ENCODE data around the gene PTX4. TPM values are rescaled to one million over a fixed set of nuclear protein-coding genes. Genes with fewer than 3 reads are reported as not detected.

The PTX4 gene
- total and polyA plus RNA-seq, 2 donors (not counting 3 experiments of a cell fraction or from before 2014, with no cell fraction given): 0.31 TPM; not detected in 1

- Histone ChIP-seq H3K9ac (replicated peaks; ENCODE audit: extremely low read depth, insufficient read depth, low read length) (no peak overlapping the region), H3K36me3 (ENCODE audit: control insufficient read depth in 2 of 2, extremely low read depth in 1 of 2, insufficient read depth in 2 of 2, low read length in 2 of 2) (peaks cover 0 to 33% of the 10 kb centered on the region in 2 experiments), H3K4me3 (replicated peaks in 1 of 3; ENCODE audit: insufficient read depth in 1 of 3, low read depth in 1 of 3, low read length in 3 of 3) (no peak overlapping the region), H3K27me3 (ENCODE audit: control insufficient read depth in 2 of 2, insufficient read depth in 2 of 2, low read length in 2 of 2) (no peaks in the 10 kb centered on the region), H3K9me3 (replicated peaks; ENCODE audit: control insufficient read depth, insufficient read depth, low read length) (no peaks in the 10 kb centered on the region), H3K79me2 (ENCODE audit: control insufficient read depth, insufficient read depth, low read length) (no peaks in the 10 kb centered on the region), H3K27ac (ENCODE audit: insufficient read depth, low read depth, low read length) (no peak overlapping the region), H2AFZ (ENCODE audit: low read depth, low read length) (no peak overlapping the region), H3K4me2 (ENCODE audit: insufficient read depth, low read length) (no peak overlapping the region), H3K4me1 (ENCODE audit: control insufficient read depth, extremely low read depth, insufficient read depth, low read length) (no peaks in the 10 kb centered on the region), H3K9me1 (replicated peaks; ENCODE audit: control insufficient read depth, extremely low read depth, insufficient read depth, low read length) (no peaks in the 10 kb centered on the region), H4K20me1 (replicated peaks; ENCODE audit: control insufficient read depth, extremely low read depth, insufficient read depth, low read length) (no peaks in the 10 kb centered on the region)
- no TSS peak for BruUV-seq (replicated peaks)
- DNase-seq (ENCODE audit: low read depth, low spot score) (no peak), FAIRE-seq (no peak)
- intact Hi-C loops (cut with micrococcal nuclease): no loop called here
- dilution Hi-C loops (cut with MboI; ENCODE audit: extremely low pct_ligation_motif_present, low sequenced_read_pairs): no loop called here
- TF ChIP-seq GATA2 (IDR thresholded peaks at IDR 0.05; ENCODE audit: insufficient read depth, insufficient read length, low read depth, low read length): no peak
- POLR2A ChIA-PET: no interaction called here
- CTCF ChIA-PET: no interaction called here
Measured at GRCh38 chr16:1460602-1461138, 28.1 kb downstream of the PTX4 start.

GRCh38 chr16:1459967-1460366, 28.8 kb downstream of the PTX4 start:
- no TSS peak for BruUV-seq (replicated peaks)
- ChIA-PET CTCF (no interaction called here), POLR2A (no interaction called here)
- dilution Hi-C loops (cut with MboI; ENCODE audit: extremely low pct_ligation_motif_present, low sequenced_read_pairs) (no loop called here), intact Hi-C loops (cut with micrococcal nuclease) (no loop called here)
- TF ChIP-seq POLR2AphosphoS5 (IDR thresholded peaks at IDR 0.05; ENCODE audit: insufficient read depth, low read depth, low read length): no peak
- no peak for TF ChIP-seq EZH2 (IDR thresholded peaks at IDR 0.05; ENCODE audit: borderline replicate concordance, low read depth, low read length, severe bottlenecking)
- no peak for TF ChIP-seq MYC (IDR thresholded peaks at IDR 0.05; ENCODE audit: low read depth, low read length)
- no peak for TF ChIP-seq MAX (IDR thresholded peaks at IDR 0.05; ENCODE audit: insufficient read depth, insufficient read length)
- no peak for TF ChIP-seq JUN (IDR thresholded peaks at IDR 0.05; ENCODE audit: borderline replicate concordance, insufficient read depth, insufficient read length, low read depth)
- no peak for TF ChIP-seq GATA2 (IDR thresholded peaks at IDR 0.05; ENCODE audit: insufficient read depth, insufficient read length, low read depth, low read length)
- TF ChIP-seq CTCF (IDR thresholded peaks at IDR 0.05; ENCODE audit: extremely low read depth in 1 of 2, insufficient read depth in 1 of 2, low read depth in 1 of 2, low read length in 2 of 2): no peak
- no peak overlapping the region for H3K9ac ChIP-seq (replicated peaks; ENCODE audit: extremely low read depth, insufficient read depth, low read length)
- no peaks in the 10 kb centered on the region for H3K27me3 ChIP-seq (ENCODE audit: control insufficient read depth in 2 of 2, insufficient read depth in 2 of 2, low read length in 2 of 2)
- H3K79me2 ChIP-seq (ENCODE audit: control insufficient read depth, insufficient read depth, low read length): no peaks in the 10 kb centered on the region
- H3K9me1 ChIP-seq (replicated peaks; ENCODE audit: control insufficient read depth, extremely low read depth, insufficient read depth, low read length): no peaks in the 10 kb centered on the region
- H3K9me3 ChIP-seq (replicated peaks; ENCODE audit: control insufficient read depth, insufficient read depth, low read length): no peaks in the 10 kb centered on the region
- no peak overlapping the region for H2AFZ ChIP-seq (ENCODE audit: low read depth, low read length)
- no peak for FAIRE-seq
- peaks cover 0 to 37% of the 10 kb centered on the region in 2 experiments for H3K36me3 ChIP-seq (ENCODE audit: control insufficient read depth in 2 of 2, extremely low read depth in 1 of 2, insufficient read depth in 2 of 2, low read length in 2 of 2)
- no peak for DNase-seq (ENCODE audit: low read depth, low spot score)
- H3K4me2 ChIP-seq (ENCODE audit: insufficient read depth, low read length): no peak overlapping the region
- no peaks in the 10 kb centered on the region for H3K4me1 ChIP-seq (ENCODE audit: control insufficient read depth, extremely low read depth, insufficient read depth, low read length)
- no peak overlapping the region for H3K4me3 ChIP-seq (replicated peaks in 1 of 3; ENCODE audit: insufficient read depth in 1 of 3, low read depth in 1 of 3, low read length in 3 of 3)
- no peaks in the 10 kb centered on the region for H4K20me1 ChIP-seq (replicated peaks; ENCODE audit: control insufficient read depth, extremely low read depth, insufficient read depth, low read length)
- no peak overlapping the region for H3K27ac ChIP-seq (ENCODE audit: insufficient read depth, low read depth, low read length)

Measured in endothelial cell of umbilical vein (primary cell).